GM19099 (cell line): Measurements from ENCODE around the gene LAMC3.

Source experiments
- POLR2A ChIP-seq: IDR thresholded peaks from 3 replicates; pipeline ENCODE4 v1.6.1; 2011; ENCODE audit warnings: low read depth; ENCODE audit not compliant: insufficient read length; ENCODE audit errors: extremely low read depth

Gene LAMC3

GRCh38 chr9:131048332-131048731 is 39.4 kb downstream of the LAMC3 start:
- no peak for TF ChIP-seq POLR2A

GRCh38 chr9:131048820-131049219 is 39.8 kb downstream of the LAMC3 start:
- TF ChIP-seq POLR2A = no peak

GRCh38 chr9:131049829-131050715 is 41.1 kb downstream of the LAMC3 start:
- no peak for TF ChIP-seq POLR2A

- no peak for TF ChIP-seq POLR2A
These were observed 41.9 kb downstream of the LAMC3 start for GRCh38 chr9:131050831-131051230.

GRCh38 chr9:131051592-131052517 is 42.9 kb downstream of the LAMC3 start:
- no peak for TF ChIP-seq POLR2A

GRCh38 chr9:131053896-131054295 is 44.9 kb downstream of the LAMC3 start:
- TF ChIP-seq POLR2A = no peak

GRCh38 chr9:131056781-131057506 is 48.0 kb downstream of the LAMC3 start:
- TF ChIP-seq POLR2A = no peak

GRCh38 chr9:131060900-131061630 is 52.1 kb downstream of the LAMC3 start:
- TF ChIP-seq POLR2A = no peak

- no peak for TF ChIP-seq POLR2A
These were observed 54.0 kb downstream of the LAMC3 start for GRCh38 chr9:131062969-131063368.

GRCh38 chr9:131065599-131065998 is 56.6 kb downstream of the LAMC3 start:
- TF ChIP-seq POLR2A = no peak

- no peak for TF ChIP-seq POLR2A
These were observed 58.7 kb downstream of the LAMC3 start for GRCh38 chr9:131067625-131068024.

GRCh38 chr9:131068076-131068816 is 59.3 kb downstream of the LAMC3 start:
- TF ChIP-seq POLR2A = no peak

- TF ChIP-seq POLR2A = no peak
These were observed 60.7 kb downstream of the LAMC3 start for GRCh38 chr9:131069699-131070098.
